ENCODE data around the gene MAN2A2. TPM values are rescaled to one million over a fixed set of nuclear protein-coding genes. Genes with fewer than 3 reads are reported as not detected.
A peak's percentile ranks its signal among the peaks of the same experiment; 100 is the strongest.
"Not testable (repeated sequence)": the region's sequence is repeated elsewhere in the genome, so short reads cannot be mapped to it uniquely, and the experiment has no call there.

The MAN2A2 gene
- polyA plus RNA-seq, 1 experiment, result 14.3 TPM

DNA sequence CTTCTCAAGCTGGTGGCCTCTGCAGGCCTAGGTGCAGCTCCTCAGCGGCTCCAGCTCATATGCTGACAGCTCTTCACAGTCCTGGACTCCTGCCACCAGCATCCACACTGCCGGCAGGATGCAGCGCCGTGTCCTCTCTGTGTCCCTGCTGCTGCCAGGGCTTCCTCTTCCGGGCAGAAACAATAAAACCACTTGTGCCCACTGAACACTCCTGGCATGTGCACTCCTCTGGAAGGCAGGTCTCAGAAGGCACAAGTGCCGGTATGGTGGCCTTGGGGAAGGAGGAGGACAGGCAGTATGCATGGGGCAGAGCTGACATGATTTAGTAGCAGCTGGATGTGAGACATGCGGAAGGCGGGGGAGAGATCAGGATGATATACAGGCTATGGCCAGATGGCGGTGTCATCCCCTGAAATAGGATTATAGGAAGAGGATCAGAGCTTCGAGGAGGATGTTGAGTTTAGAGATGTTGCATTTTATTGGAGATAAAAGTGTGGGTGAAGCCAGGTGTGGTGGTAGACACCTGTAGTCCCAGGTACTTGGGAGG, 7.5 kb upstream of the MAN2A2 start:
- no peaks in the 10 kb centered on the region; the same call in 1 of the 2 replicates for H3K9me3 ChIP-seq (ENCODE audit: control insufficient read depth, insufficient read depth, low read length)
- ChIA-PET POLR2A (interaction anchor here (0.5 kb wide), 1 partner anchor 48 kb away, joined by 3 read pairs; no protein-coding TSS in a partner anchor), CTCF (interaction anchor here (0.7 to 4.8 kb wide), 5 partner anchors 10 to 248 kb away, joined by 3 to 23 read pairs (median 6); partner anchors contain the start of genes FES and UNC45A)
- DNase-seq (ENCODE audit: low read depth, low spot score), result no peak
- H3K4me3 ChIP-seq (ENCODE audit: low read depth, low read length), result no peak overlapping the region
- no peaks in the 10 kb centered on the region for H3K27me3 ChIP-seq (ENCODE audit: control insufficient read depth, insufficient read depth, low read length)
- H3K27ac ChIP-seq (ENCODE audit: low read depth, low read length), result no peak overlapping the region
- TF ChIP-seq, protein P1, sequence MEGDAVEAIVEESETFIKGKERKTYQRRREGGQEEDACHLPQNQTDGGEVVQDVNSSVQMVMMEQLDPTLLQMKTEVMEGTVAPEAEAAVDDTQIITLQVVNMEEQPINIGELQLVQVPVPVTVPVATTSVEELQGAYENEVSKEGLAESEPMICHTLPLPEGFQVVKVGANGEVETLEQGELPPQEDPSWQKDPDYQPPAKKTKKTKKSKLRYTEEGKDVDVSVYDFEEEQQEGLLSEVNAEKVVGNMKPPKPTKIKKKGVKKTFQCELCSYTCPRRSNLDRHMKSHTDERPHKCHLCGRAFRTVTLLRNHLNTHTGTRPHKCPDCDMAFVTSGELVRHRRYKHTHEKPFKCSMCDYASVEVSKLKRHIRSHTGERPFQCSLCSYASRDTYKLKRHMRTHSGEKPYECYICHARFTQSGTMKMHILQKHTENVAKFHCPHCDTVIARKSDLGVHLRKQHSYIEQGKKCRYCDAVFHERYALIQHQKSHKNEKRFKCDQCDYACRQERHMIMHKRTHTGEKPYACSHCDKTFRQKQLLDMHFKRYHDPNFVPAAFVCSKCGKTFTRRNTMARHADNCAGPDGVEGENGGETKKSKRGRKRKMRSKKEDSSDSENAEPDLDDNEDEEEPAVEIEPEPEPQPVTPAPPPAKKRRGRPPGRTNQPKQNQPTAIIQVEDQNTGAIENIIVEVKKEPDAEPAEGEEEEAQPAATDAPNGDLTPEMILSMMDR (IDR thresholded peaks at IDR 0.05; ENCODE audit: low read depth, low read length), result 0 out of 2 replicates have a peak, but pooled peaks have one; percentile 16

DNA sequence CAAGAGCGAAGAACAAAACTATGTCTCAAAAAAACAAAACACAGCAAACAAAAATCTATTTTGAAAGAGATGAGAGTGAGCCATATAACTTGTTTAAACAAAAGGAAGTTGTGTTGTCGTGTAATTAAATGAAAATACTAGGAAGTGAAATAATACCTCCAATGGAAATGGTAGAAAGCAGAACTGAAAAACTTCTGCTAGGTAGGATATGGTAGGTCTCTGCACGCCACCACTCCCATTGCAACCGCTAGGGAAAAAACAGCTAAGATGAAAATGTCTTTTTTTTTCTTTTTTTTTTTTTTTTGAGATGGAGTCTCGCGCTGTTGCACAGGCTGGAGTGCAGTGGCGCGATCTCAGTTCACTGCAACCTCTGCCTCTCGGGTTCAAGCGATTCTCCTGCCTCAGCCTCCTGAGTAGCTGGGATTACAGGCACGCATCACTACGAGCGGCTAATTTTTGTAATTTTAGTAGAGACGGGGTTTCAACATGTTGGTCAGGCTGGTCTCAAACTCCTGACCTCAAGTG, 5.9 kb upstream of the MAN2A2 start:
- POLR2A ChIA-PET; H3K9me3 ChIP-seq (ENCODE audit: control insufficient read depth, insufficient read depth, low read length); DNase-seq (ENCODE audit: low read depth, low spot score); H3K4me3 ChIP-seq (ENCODE audit: low read depth, low read length); H3K27me3 ChIP-seq (ENCODE audit: control insufficient read depth, insufficient read depth, low read length); H3K27ac ChIP-seq (ENCODE audit: low read depth, low read length): not testable (repeated sequence)
- CTCF ChIA-PET, result interaction anchor here (0.7 to 4.8 kb wide), 2 partner anchors 12 to 32 kb away, joined by 3 to 23 read pairs; partner anchors contain the start of gene FES

DNA sequence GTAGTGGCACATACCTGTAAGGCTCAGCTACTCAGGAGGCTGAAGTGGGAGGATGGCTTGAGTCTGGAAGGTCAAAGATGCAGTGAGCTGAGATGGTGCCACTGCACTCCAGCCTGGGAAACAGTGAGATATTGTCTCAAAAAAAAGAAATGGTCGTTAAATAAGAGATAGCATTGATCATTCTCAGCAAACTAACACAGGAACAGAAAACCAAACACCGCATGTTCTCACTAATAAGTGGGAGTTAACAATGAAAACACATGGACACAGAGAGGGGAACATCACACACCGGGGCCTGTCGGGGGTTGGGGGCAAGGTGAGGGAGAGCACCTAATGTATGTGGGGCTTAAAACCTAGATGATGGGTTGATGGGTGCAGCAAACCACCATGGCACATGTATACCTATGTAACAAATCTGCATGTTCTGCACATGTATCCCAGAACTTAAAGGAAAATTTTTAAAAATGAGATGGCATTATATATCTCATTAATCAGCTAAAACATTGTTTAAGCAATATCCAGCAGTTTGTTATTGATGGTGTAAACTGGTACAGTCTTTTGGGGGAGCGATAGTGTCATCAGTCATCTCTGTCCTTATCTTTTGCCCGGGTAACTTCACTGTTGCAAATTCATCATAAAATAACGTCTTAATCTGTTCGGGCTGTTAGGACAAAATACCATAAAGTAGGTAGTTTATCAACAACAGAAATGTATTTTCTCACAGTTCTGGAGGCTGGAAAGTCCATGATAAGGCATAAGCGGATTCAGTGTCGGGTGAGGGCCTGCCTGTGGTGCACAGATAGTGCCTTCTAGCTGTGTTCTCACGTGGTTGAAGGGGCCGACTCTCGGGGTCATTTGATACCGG, 1.7 kb upstream of the MAN2A2 start:
- H3K4me3 ChIP-seq (ENCODE audit: low read depth, low read length), result peak overlapping the region; percentile 77; the same call in 1 of the 2 replicates
- H3K27ac ChIP-seq (ENCODE audit: low read depth, low read length), result peak overlapping the region; percentile 12
- H3K27me3 ChIP-seq (ENCODE audit: control insufficient read depth, insufficient read depth, low read length), result no peaks in the 10 kb centered on the region
- no peaks in the 10 kb centered on the region; the same call in 1 of the 2 replicates for H3K9me3 ChIP-seq (ENCODE audit: control insufficient read depth, insufficient read depth, low read length)
- TF ChIP-seq, protein P1 (IDR thresholded peaks at IDR 0.05; ENCODE audit: low read depth, low read length), result no peak
- POLR2A ChIA-PET, result interaction anchor here (0.7 kb wide), 1 partner anchor 15 kb away, joined by 3 read pairs; no protein-coding TSS in a partner anchor
- DNase-seq (ENCODE audit: low read depth, low spot score), result no peak
- CTCF ChIA-PET, result interaction anchor here (0.9 to 9.3 kb wide), 5 partner anchors 15 to 253 kb away, joined by 3 to 98 read pairs (median 9); partner anchors contain the start of genes HDDC3 and UNC45A

DNA sequence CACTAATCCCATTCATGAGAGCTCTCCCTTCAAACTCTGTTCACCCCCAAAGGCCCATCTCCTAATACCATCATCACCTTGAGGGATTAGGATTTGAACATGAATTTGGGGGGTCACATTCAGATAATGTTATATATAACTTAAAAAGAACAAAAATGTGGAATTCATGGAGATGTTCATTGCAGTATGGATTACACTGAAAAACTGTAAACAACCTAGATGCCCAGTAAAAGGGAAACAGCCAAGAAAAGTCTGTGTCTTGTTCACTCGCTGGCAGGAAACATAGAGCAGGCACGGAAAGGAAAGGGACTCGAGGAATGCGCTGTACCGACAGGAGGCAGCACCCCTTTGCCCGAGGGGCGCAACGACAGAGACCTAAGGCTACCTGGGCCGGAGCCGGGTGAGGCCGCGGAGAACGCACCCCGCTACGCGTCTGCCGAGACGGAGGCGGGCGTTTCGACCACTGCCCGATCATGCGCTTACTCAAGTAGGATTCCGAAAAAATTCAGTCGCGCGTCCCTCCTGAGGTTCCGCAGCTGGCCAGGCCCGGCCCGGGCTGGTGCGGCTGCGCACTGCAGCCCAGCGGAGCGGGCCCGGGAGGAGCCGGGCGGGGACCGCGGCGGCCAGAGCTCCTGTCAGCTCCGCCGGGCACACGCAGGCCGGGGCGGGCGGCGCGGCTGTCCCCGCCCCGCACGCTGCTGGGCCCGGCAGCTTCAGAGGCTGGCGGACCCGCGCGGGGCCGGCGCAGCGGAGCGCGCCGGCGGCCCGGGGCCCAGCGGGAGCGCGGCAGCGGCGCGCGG, 862 bp upstream of the MAN2A2 start:
- DNase-seq (ENCODE audit: low read depth, low spot score), result no peak
- TF ChIP-seq, protein P1 (IDR thresholded peaks at IDR 0.05; ENCODE audit: low read depth, low read length), result peak; percentile 82
- no peaks in the 10 kb centered on the region; the same call in 1 of the 2 replicates for H3K9me3 ChIP-seq (ENCODE audit: control insufficient read depth, insufficient read depth, low read length)
- peak overlapping the region; percentile 81 for H3K27ac ChIP-seq (ENCODE audit: low read depth, low read length)
- H3K27me3 ChIP-seq (ENCODE audit: control insufficient read depth, insufficient read depth, low read length), result no peaks in the 10 kb centered on the region
- ChIA-PET POLR2A (interaction anchor here (0.7 to 1.5 kb wide), 4 partner anchors 12 to 33 kb away, joined by 3 to 7 read pairs (median 4); partner anchors contain the start of gene UNC45A), CTCF (interaction anchor here (0.5 to 9.3 kb wide), 10 partner anchors 12 to 583 kb away, joined by 3 to 98 read pairs (median 4); partner anchors contain the start of genes HDDC3 and UNC45A)
- H3K4me3 ChIP-seq (ENCODE audit: low read depth, low read length), result peak overlapping the region; percentile 77
